SK-N-SH (cell line): Measurements from ENCODE around the gene ZNF384.

Experiments used
- CHD2 ChIP-seq: fragments of 150-350 bp; IDR thresholded peaks from 2 replicates; pipeline ENCODE4 v1.6.1; 2018; ENCODE audit warnings: low read length; ENCODE audit not compliant: partially characterized antibody
- YY1 ChIP-seq: IDR thresholded peaks from 2 replicates; pipeline ENCODE4 v1.4.0; 2012; ENCODE audit warnings: low read depth, mild to moderate bottlenecking

DNA sequence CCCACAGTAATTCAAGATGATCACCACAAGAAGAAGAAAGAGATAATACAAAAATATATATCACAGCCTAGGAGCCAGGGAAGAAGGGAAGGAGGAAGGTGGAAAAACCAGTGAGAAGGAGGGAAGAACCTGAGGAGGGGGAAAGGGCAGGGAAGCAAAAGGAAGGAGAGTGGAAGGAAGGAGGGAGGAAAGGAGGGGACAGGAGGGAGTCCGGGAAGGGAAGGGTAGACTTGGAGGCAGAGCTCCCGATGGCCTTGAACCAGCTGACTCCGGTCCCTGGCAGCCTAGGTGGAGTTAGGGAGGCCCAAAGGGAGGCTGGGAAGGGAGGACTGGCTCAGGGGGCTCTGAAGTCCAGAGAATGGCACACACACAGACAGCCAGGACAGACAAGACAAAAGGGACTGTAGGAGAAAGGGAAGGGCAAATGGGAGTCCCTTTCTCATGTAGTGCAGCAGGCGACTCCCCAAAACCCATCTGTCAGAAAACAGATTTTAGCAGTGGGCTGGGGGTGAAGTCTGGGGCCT is 4.7 kb upstream of the ZNF384 start:
- TF ChIP-seq YY1, result no peak
- TF ChIP-seq CHD2, result no peak
